HK-2 (cell line): ENCODE measurements around the gene FARS2.
A peak's percentile ranks its signal among the peaks of the same experiment; 100 is the strongest.

Experiments
- DNase-seq: peaks from one replicate; pipeline ENCODE4 v3.0.0-alpha.2; 2018; ENCODE audit not compliant: unreplicated experiment

Gene FARS2

DNA sequence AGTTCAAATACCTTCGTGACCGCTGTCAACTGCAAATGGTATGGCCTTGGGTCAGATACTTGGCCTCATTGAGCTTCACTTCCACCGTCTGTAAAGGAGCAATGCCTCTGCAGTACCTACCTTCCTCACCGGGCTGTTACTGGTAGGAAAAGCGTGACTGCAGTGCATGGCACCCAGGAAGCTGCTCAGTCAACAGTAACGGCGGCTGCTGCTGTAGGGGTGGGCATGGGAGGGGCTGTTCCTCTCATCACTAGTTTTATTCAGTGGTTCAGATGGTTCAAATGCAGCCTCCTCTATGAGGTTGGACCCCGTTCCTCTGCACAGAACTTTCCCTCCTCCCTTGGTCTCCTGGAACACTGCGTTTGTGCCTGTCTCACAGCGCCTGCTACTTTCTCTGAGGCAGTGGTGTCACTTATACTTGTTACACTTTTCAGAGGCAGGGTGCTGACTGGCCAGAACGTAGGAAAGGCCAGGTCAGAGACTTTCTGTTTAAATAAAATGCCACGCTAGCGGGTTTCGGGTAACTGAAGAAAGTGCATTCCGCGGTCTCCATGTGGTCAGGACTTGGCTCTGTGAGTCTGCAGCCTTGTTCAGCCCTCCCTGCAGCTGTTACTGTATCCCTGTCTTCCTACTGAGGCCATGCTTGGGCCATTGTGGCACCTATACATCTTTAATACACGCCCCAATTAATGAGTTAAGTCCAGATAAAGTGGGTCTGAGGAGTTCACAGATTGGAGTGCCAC is 465.8 kb downstream of the FARS2 start:
- DNase-seq: no peak

DNA sequence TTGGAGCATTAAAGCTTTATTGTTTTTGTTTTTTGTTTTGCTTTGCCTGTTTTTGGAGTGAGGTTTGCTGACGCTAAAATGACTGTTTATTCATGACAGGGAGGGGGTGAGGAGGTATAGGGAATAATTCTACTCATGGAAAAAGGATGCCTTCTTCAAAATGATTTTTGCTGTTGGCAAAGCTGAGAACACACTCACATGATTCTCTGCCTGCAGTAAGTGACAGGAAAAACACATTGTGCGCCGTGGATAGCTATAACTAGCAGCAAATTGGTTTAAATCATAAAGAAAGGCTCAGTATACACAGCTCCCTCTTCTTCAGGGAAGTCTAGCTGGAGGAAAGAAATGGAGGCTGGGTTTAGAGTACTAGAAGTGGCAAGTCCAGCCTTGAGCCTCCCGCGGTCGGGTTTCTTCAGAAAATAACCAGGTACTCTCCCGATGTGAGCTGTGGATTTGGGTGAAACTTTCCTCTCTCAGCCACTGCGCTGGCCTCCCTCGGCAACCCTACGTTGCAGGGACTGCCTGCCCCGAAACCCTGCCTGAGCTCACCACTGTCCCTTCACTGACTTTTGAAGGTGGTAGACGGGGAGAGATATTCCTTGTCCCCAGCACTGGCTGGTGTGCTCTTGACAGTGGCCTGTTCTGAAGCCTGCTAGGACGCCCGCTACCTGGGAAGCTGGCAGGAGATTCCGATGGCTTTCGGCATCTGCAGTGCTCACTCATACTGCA is 467.2 kb downstream of the FARS2 start:
- no peak for DNase-seq

DNA sequence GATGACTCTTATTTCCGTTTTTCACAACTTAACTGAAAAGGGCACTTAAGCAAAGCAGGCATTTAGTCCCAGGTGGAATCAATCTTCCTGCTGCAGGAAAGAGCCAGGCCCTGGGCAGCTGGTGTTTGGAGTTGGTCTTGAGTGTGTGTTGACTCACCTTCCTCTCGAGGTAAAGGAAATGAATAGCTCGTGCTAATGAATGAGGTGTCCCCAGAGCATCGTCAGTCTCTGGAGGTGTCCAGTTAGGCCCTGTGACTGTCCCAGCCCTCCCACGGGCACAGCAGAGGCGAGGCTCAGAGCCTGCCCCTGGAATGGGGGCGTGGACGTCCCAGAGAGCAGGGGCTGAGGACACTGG is 467.7 kb downstream of the FARS2 start:
- peak; percentile 40 for DNase-seq

DNA sequence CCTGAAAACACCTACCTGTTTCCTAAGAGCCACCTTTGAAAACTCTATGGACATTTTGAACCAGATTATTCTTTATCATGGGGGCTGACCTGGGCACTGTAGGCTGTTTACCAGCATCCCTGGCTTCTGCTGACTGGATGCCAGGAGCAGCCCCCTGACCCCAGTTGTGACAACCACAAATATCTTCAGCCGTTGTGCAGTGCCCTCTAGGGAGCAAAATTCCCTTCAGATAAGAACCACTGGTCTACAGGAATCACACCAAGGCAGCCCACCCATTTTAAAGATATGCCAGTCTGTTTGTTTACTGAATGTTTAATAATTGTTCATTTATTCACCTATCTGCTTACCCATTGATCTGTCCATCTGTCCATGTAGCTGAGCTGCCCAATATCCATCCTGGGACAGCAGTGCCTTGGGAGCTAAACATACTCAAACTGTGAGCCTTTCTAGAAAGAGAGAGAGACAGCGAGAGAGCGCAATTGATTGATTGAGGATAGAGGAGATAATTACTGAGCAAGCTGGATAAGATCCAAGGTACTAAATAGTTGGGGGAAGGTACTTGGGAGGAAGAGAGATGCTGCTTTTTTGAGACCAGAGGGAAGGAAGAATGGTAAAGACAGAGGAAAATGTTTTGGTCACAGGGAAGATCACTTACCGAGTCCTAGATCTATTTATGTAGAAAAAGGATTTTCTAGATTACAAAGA is 468.7 kb downstream of the FARS2 start:
- DNase-seq: no peak

DNA sequence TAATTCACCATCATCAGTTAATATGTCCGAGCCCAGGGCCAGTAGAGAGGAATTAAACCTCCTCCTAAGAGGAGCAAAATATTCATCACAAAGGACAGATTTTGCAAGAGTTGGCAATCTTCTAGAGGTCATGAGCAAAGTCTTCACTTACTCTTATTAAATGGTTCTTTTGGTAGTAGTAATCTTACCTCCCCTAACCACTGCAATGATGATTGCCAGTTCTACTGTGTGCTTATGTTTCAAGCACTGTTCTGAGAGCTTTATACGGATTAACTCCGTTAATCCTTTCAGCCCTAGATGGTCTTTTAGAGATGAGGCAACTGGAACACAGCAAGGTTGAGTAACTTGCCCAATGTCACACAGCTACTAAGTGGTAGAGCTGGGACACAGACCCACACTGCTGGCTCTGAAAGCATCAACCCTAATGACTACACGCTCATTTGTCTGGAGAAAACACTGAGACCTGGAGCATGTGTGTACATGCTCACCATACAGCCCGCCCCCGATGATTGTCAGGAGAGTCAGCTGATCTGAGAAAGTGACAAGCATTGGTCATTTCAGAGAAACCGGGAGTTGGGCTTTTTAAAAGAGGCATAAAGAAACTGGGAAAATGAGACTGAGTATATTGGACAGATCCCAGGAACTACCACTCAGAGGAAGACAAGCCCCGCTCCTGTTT is 469.4 kb downstream of the FARS2 start:
- DNase-seq: no peak

DNA sequence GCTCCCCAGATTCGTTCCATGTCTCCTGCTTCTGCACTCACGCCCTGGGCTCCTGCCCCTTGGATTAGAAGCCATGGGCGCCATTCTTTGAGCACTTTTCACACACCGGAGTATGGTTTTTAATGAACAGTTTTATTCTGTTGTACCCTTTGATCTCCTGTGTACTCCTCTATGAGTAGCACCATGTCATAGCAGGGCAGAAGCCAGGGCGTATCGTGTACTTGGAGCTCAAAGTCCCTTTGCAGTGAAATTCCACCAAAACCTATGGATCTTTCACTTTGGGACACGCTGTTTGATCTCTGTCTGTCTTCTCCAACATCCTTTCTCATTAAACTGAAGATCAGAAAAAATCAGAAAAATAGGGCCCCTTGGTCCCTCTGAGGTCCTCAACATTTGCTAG is 470.1 kb downstream of the FARS2 start:
- DNase-seq: no peak

DNA sequence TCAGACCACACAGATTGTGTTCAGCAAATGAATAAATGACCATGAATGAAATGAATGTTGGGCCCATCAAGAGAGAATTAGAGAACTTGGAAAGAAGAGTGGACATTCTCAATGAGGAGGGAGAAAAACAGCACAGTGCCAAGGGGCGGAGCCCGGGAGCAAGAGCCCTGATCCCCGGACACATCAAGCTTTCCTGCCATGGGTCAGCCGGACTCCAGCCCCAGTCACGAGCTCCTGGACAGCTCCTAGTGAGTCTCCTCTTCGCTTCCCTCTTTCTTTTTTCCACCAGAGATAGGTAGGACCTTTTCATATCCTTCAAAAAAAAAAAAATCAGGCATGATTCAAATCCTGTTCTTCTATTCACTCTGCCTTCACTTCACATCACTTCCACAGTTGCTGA is 471.2 kb downstream of the FARS2 start:
- DNase-seq: no peak

DNA sequence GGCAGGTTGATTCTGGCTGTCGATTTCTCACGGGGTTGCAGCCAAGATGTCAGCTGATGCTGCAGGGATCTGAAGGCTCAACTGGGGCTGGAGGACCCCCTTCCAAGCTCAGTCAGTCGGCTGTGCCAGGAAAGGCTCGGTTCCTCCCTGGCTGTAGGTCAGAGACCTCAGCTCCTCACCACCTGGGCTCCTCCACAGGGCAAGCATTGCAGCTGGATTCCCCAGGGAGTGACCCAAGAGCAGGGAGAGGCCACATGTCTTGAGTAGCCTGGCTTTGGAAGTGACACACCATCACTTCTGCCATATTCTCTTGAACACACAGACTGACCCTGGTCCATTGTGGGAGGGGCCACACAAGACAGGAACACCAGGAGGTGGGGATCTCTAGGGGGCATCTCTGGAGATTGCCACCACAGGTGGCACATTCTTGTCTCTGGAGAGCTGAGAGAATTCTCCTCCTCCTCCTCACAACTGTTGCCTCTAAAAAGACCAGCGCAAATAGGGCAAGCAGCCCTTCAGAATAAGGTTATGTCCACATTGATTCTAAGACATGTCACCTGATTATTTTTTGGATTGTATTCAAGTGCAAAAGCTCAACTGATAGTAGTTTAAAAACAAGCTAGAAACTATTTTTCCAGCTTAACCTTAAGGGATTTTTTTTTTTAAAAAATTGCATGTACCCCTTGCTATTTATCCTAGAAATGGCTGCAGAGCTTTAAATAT is 474.9 kb downstream of the FARS2 start:
- DNase-seq: no peak

DNA sequence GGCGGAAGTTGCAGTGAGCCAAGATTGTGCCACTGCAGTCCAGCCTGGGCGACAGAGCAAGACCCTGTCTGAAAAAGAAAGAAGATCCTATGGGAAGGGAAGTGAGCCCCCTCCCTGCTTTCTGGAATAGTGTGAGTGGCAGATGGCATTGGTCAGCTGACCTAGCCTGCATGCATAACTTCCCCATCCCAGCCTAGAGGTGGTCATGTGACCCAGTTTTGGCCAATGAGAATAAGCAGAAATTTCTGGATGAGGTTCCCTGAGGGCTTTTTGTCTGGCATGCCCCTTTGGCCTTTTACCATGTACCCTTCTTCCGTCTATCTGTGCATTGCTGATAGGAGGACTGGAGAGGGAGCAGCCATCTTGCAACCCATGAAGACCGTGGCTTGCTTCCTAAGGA is 476.1 kb downstream of the FARS2 start:
- no peak for DNase-seq

DNA sequence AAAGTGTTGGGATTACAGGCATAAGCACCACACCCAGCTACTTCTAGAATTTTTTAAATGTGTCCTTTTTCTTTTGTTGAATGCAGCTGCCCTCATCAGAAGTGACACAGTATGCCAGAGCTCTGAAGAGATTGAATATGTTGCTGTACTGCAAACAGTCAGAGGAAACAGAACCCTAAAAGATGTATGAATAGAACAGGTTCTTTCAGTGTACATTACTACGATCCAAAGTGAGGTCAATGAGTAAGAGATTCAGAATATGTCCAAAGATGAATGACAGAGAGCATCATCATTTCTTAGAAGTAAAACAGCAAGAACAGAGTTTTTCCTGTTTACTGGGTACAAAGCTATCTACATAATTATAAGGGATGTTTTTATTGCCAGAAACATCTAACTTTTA is 476.9 kb downstream of the FARS2 start:
- no peak for DNase-seq

DNA sequence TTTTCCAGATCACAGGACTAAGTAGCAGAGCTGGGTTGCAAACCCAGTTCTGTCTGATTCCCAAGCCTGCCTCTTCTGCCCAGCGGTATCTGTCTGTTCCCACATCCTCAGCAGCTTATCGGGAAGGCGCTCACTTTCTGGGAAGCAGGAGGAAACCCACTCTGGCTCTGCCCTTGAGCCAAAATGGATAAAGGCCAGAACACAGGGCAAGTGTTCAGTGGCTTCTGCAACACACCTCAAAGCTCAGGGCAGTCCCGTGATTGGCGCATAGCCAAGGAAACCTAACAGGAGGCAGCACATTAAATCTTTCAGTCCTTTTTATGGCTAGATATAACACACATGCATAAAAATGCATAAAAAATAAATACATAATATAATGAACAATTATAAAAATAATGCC is 483.2 kb downstream of the FARS2 start:
- no peak for DNase-seq

DNA sequence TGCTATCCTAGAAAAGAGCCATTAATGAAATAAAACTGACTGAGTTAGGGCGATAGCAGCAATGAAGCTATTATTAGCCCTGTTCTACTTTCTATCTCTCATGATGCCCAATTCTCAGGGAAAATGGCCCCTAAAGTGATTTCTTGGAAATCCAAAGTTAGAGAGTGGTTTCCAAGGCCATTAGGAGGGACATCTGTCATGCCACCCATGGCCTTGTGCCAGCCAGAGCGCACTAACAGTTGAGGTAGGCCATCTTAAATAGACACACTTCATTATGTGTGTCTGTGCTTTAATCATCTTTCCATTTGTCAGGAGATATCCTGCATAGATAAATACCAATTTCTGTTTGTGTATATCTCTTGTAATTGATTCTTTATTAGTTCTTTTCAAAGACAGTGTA is 483.8 kb downstream of the FARS2 start:
- DNase-seq: no peak

DNA sequence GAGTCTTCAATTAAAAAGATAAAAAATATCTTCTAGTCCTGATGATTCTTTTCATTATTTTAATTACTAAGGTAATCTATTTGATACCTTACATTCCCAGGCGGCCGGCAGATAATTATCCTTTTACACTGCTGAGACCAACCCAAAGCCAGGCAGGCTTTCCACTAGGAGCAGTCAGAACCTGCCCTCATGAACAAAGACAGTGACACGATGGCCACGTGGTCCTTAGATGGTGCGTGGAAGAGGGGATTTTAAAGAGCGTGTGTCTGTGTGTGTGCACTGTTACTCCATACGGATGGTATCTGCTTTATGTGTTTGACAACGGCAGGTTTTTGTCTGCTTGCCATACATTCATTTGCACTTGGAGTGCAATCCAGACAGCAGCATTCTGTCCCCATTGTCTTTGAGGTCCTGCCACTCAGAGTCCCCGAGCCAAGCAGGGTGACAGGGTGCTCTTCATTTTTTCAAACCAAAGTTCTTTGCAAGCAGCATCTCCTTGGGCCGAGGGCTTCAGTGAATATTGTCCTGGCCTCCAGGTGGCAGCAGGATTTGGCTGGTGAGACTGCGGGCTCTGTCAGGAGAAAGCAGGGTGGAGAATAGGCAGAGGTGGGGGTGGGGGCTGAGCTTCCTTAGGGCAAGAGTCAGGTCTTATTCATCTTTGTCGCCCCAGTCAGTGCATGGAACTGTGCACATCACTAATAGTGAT is 484.9 kb downstream of the FARS2 start:
- DNase-seq: no peak

DNA sequence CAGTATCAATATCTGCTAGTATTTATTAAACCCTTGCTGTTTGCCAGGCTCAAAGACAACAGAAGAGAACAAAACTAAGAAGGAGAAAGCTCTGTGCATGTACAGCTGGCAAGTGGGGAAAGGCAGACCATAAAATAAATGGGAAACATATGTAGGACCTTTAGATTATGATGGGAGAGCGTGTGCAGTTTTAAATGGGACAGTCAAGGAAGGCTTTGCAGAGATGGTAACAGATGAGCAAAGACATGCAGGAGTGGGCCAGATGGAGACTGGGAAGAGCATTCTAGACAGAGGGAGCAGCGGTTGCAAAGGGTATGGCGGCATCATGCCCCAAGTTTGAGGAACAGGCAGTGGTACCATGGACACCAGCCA is 485.4 kb downstream of the FARS2 start:
- no peak for DNase-seq

DNA sequence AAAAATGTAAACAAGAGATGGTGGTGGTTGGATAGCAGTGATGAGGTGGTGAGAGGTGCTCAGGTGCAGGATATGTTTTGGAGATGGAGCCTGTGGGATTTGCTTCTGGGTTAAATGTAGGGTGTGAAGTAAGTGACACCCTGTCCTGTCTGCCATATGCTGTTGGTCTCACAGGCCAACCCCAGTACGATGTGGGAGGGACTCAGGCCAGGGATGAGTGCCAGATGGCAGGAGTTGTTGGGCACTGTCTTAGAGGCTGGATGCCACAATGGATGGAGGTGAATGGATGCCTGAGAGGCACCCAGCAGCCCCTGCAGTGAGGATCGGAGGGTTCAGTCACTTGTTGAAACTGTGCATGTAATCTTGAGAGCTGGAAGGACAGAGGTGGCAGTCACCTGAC is 486.1 kb downstream of the FARS2 start:
- DNase-seq: no peak

DNA sequence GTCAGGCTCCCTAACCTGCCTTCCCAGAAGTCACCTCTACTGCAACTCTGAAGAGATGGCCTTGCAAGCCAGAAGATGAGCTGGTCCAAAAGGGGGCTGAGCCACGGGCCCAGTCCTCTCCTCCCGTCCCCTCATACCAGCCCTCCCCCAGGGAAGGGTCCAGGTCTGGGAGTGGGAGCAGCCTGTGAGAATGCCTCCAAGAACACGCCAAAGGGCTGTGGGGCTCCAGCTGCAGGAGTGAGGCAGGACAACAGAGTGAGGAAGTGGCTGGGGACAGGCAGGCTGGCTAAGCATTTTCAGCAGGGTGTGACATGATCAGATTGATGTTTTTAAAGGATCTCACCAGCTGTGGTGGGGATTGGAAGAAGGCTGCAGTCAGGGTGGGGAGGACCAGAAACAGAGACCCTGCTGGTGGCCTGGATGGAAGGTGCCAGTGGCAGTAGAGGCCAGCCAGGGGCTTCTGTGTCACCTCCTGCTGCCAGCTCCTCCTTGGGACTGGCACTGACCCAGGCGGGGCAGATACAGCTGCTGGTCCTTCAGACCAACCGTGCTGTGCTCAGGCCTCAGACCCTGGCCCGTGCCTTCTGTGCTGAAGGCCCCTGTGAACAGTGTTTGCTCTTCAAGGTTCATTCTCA is 487.8 kb downstream of the FARS2 start:
- DNase-seq: no peak

DNA sequence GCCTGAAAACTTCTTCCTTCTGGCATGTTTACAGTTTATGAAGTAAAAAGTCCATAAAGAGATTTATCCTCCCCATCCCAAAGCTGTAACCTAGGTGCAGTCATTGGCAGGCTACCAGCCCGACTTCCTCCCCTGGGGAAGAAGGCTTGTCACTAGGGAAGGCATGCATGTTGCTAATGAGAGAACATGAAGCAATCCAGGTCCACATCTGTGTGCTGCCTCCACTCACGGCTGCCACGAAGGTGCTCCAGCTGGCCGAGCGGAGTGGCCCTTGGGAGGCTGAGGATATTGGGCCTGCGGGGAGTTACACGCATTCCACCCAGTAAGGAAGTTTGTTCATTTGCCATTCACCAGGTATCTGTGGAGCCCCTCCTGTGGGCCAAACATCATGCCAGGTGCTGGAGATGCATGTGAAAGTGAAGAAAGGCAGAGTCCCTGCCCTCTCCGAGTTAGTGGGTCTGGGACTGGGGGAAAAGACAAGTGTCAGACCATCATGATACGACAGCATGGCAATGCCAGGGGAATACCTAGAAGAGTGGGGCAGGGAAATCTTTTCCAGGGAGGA is 488.4 kb downstream of the FARS2 start:
- no peak for DNase-seq

DNA sequence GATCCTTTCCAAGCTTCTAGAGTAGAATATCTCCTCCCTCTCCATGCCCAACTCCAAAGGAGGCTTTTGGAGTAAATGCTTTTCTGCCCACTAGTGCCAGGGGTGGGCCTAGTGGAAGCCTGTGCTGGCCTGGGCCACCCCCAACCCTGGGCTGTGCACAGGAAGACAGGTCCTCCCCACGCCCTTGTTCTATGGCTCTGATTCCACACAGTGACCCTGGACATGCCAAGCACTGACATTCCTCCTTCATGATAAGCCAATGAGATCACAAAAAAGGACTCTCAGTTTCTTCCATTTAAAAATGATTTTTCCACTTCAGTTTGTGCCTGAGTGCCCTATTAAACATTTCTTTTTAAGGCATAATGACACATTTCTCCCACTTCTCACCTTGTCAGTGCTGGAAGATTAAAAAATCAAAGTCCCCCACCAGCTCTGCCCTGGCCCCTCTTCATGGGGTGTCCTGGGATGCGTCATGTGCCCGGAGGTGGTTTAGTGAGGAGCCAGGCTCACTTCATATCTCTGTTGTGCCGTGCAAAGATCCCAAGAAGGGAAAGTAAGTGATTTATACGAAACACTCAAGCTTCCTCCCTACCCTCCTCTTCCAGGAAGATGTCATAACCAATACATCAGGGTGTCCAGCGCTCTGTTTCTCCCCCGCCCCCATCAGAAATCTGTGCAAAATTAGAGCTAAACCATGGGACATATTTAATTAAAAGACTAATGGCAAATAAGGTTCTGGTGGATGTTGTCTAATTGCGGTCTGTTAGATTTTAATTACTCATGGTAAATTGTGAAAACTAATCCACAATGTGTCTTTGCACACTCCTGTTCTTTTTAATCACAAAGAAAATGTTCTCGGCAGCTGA is 490.4 kb downstream of the FARS2 start:
- DNase-seq: no peak

DNA sequence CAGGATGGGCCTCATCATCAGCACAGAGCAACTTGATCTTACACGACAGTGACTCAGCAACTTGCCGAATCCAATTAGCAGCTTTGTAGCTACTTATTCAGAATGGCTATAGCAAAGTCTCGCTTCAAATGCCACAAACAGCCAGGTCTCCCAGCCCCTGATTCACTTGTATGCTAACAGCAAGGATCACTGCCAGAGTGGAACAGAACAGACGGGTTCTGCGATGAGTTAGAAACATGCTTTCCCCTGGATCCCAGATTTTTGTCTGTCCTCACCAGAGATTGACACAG is 491.0 kb downstream of the FARS2 start:
- DNase-seq: no peak

DNA sequence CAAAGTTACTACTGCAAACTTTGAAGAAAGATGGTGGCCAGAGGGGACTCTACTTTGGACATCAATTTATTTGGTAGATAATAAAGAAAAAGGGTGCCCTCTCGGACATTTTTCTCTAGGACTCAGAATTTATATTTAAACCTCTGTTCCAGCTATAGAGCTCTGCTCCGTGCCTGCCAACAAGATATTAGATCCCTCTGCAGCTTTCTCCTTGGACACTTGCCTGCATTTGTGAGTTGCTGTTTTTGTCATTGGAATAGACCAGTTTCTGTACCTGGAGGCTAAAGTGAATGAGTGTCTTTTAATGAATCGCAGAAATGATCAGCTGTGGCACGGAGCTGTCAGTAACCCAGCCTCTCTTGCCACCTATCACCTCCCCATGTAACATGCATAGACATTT is 491.9 kb downstream of the FARS2 start:
- no peak for DNase-seq
